Stromal cell of bone marrow (primary cell): ENCODE measurements around the gene LRRC74A.

ENCODE experiments used
- DNase-seq: peaks from one replicate; pipeline ENCODE4 v3.0.0-alpha.2; 2012; ENCODE audit warnings: low read depth

The LRRC74A gene

DNA sequence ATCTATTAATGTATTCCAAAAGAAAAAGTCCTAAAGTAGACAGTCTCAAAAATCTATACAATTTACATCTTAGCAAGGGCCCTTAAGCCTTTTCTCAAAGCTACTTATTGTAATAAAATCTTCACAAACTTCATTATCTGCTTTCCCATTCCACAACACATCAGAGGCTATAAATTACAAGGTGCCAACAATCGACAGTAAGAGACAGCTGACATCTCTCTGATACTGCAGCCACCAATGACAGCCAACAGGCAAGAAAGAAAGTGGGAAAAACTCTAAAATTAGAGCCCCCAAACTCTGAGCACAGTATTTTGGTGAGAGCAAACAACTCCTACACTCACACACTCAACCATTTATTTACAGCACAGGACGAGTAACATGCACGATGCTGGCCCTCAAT, 15.7 kb upstream of the LRRC74A start:
- DNase-seq: no peak

DNA sequence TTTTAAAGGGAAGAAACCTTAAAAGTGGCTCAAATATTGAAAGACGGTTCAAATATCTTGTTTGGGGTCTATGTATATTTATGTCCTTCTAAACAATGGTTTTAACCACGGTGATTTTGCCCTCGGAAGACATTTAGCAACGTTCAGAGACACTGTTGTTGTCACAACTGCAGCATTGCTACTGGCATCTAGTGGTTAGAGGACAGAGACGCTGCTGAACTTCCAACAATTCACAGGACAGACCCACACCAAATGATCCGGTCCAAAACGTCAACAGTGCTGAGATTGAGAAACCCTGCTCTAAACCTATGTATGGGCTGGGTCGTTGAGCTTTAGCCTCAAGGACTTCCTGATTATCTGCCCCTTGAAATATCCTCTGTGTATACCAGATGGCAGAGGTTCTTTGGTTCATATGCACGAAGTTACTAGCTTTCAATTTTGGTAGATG, 15.2 kb upstream of the LRRC74A start:
- DNase-seq: peak; percentile 24

DNA sequence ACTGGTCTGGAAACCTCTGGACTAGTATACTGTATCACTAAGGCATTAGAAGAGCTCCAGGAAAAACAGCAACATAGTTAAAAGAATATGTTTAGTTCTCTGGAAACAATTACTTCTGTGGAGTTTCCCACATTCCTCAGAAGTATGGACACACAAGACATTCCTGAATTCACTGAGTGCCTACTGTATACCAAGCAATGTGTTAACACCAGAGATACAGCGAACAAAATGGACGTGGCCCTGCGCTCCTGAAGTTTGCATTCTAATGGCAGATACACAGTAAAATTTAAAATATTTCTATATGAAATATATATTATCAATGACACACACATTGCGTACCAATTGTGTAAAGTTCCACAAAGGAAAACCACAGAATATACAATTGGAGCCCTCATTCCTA, 14.6 kb upstream of the LRRC74A start:
- DNase-seq: no peak

DNA sequence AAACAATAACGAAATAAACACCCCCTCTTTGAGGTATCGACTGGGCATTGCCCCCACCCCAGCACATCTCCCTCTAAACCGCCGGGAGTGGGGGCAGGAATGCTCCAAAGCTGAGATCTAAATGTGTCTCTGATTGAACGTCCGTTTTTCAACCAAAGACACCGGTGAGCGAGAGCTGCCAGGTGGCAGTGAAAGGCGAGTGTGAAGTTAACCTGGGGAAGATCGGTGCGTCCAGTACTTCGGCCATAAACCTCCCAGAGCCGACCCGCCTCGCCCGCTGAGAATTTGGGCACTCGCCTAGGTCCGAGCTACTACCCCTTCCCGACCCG, 14.2 kb upstream of the LRRC74A start:
- DNase-seq: no peak

DNA sequence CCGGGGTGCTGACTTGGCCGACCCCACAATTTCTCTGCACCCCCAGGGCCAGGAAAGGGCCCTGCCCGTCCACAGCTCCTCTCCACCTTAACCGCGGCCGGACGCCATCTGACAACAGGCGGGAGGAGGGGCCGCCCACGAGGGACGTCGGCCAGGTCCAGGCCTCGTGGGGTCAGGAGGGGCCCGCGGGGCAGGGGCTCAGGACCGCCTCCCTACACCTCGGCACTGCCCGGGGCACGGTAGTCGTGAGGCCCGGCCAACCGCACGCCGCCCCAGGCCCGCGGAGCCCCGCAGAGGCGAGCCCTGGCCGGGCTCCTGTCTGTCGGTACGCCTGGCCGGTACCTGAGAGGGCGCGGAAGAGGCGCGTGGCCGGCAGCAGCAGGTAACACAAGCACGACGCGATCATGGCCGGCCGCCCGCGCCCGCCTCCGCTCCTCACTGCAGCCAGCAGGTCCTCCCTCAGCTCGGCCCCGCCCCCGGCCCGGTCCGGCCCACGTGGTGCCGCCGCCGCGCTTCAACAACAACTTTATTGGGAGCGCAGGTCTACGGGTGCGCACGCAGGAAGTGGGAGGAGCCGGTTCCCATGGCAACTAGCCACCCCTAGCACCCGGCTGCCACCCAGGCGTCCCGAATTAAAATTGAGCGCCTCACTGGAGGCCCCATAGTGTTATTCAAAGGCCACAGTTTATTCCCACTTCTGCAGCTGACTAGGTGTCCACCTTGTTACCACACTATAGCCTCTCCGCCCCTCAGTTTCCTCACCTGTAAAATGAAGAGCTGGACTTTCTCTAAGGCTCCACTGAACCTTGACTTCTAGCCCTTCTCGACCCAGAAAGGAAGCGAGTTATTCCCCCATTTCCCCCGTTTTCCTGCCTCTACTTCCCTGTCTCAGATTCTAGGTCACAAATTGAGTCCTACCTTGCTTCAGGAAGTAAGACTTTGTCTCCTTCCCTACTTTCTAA, 13.5 kb upstream of the LRRC74A start, which contains the start of gene ANGEL1:
TSS of gene ANGEL1 (minus strand) at position 461 of the 962 bp plus-strand sequence. CDS start at position 406, 55 bp downstream.
- DNase-seq: peak; percentile 83

DNA sequence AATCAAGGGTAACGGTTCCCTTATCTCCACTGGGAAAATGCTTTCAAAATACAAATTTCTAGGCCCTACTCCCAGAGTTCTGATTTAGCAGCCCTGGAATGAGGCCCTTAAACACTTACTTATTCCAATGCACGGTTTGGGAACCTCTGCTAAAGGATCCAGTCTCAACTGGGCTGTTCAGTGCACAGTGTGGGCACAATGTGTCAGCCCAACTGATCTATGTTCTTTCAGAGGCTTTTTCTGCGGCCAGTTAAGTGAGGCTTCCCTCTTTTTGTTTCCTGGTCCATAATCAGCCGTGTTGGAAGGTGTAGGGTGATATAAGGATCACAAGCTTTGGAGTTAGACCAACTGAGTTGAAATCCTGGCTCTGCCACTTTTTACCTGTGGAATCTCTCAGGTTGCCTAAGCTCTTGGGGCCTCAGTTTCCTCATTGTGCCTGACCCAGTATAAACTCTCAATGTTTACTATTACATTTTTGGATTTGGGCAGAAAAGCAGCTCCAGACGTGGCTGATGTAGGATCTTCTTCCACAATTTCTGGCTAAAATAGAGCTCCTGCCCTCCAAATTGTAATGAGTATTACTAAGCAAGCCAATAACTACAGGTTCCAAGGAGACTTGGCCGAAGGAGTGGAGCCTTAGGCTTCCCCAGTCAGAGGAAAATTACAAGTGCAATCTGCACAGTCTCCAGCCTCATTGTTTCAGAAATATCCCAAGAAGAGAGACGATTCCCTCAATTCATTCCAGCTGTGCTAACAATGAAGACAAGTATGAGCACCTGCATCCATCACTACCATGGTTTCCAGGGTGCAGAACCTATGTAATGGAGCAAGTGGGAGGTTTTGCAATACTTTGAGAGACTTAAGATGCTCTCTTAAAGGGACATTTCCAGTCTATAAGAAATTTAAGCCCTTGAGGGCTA, 11.2 kb upstream of the LRRC74A start:
- no peak for DNase-seq

DNA sequence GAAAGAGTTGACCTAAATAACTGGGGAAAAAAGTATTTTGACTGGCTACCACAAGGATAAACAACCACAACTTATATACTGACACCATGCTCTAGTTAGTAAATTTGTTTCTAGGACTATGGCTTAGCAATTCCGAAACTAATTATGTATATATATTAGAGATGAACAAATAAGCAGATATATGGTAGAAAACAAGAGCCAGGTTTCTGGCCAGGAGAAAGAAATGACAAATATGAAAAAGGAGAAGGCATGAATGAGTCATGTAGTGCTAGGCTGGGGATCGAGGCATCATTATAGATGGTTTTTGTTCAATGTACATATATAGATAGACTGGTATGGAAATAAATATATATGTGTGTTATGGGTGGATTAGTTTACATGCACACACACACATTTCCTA, 5.5 kb upstream of the LRRC74A start:
- DNase-seq: no peak

DNA sequence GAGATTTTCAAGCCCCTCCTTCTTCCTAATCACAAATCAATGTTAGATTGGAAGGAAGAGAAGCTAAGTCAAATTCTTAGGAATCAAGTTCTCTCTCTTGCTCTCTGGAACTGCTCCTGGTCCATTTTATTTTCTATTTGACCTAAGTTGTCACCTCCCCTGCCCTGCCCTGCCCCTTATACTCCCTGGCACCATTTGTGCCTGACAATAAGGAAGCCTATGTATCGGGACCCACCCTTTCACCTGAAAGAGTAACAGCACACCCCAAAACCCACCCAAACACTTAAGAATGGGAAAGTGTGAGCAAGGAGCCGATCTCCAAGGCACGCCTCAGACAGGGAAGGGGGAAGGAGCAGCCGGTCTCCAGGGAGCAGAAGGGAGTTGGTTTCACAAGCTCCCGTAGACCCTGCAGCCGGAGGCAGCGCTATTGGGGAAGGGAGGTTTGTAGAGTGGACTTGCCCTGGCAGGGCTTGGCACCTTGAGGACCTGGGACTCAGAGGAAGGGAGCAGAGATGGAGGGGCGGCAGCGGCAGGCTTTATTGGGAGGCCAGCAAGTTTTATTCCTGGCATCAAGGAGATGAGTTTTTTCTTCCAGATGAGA, 1.6 kb downstream of the LRRC74A start:
- no peak for DNase-seq

DNA sequence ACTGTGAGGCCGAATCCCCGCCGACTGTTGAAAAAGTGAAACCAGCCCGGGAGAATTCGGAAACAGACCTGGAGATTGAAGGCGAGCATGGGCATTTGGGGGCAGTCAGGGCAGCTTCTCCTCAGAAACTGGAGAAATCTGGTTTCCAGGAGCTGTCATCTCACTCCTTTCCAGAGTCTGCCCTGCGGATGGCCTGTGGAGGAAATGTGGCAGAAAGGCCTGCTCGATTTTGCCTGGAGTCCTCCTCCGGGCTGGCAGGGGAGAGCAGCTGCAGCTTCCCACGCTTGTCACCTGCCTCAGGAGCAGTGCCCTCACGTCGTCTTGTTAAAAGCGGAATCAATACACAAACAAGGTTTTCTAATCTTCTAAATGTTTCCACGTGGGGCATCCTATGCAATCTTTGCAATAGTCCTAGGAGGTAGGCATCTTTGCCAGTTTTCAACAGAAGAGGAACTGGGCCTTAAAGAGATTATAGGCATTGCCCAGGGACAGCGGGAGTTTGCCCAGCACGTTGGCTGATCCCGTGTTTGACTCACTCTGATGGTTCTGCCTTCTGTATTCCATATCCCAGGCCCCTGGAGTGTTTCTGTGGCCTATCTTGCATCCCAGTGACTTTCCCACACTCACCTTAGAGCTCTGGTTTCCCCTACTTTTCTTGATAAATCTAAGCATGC, 2.3 kb downstream of the LRRC74A start:
- DNase-seq: no peak

DNA sequence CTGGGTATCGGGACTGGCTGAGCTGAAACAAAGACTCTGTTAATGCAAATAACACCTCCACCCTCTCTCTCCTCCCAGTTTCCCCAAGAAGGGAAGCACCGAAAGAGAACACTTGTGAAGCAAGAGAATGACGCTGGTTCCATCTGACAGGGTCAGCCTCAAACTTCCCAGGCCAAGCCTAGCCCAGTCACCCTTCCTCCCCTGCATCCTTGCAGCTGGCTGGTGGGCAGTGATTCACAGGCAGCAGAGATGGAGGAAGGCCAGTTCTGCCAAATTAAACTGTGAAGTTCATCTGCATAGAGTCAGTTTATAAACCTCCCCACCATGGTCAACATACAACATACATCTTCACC, 2.8 kb downstream of the LRRC74A start:
- DNase-seq: no peak

DNA sequence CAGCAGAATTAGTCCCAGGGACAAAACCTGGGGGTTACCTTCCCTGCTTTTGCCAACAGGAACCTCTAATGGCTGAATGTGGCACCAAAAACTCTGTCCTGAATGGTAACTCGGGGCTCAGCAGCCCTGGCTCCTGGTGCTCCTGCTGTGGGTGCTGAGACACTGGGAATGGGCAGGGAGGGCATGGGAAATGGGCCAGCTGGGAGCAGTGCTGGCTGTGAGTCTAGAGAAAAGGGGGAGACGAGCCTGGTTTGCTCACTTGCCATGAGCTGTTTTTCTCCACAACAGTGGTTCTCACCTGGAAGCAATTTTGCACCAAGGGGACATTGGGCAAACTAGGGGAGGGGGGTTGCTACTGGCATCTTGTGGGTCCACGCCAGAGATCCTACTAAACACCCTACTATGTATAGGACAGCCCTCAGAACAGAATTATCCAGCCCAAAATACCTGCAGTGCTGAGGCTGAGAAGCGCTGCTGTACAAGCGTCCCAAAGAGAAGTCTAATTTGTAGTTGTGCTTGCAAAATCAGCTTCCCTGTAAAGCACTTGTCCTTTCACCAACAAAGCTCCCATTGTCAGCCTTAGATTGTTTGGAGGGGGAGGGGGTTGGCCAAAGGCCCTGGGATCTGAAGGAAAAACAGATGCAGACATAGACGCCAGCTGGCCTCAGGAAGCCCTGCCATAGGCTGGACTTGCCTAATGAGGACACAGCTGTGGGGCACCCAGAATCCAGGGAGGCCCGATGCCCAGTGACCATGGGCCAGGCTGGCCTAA, 3.6 kb downstream of the LRRC74A start:
- no peak for DNase-seq

DNA sequence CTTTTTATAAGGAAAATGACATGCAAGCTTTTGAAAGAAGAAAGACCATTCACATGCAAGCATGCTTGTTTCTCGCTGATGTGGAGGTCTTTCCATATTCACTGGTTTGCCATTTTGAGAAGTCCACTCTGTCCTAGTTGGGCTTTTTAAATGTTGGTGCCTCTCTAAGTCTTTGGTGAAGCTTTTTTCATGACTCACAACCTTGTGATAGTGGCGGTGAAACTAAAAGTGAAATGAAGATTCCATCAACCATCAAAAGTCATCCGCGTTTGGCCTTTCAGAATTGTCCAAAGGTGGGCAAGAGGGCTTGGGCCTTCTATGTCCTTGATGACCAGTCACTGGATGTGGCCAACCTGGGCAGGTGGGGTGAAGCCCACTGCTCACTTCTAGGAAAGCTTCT, 4.3 kb downstream of the LRRC74A start:
- DNase-seq: no peak

DNA sequence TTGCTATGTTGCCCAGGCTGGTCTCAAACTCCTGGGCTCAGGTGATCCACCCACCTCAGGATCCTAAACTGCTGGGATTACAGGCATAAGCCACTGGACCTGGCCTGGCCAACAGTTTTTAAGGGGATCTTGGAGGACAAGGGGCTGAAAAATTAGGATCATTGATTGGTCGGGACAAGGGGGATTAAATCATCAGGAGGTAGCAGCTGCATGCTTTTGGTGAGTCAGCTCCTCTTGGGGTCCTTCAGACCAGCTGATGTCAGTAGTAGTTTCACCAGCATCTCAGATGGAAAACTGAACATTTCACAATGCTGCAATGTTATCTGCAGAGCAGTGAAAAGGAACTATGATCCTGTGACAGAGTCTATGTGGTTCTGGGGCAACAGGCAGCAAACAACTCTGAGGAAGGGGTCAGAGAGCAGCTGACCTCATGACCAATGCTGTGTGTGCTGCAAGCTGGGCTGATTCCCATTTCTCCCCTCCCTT, 6.3 kb downstream of the LRRC74A start:
- no peak for DNase-seq

DNA sequence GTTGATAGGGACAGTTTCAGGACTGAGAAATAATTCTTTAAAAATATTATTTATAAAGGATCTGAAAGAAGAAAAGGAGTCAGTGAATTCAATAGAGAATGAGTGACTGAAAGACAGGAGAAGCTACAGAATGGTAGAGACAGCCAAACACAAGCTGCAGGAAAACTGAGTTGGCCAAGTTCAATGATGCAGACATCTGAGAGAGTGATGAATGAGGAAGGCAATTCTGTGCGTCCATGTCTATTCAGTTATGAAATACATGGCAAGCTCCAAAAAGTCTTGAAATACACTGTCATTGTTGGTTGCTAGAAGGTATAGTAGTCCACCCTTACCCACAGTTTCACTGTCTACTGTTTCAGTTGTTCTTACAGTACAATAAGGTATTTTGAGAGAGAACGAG, 6.8 kb downstream of the LRRC74A start:
- DNase-seq: no peak

DNA sequence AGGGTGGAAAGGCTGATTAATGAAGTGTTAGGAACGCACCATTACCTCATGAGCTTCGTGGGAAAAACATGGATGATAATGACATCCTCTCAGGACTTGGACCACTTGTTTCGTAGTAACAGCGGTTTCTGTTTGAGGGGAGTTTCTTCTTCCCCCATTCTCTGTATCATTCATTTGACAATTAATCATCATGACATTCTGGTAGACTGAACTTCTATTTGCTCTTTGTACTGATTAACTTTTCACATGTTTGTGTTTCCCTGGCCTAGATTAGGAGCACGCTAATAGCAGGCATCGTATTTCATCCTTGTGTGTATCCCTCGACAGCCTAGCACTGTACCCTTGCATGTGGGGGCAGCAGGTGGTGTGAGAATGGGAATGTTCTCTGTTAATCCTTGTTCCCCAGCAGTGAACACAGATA, 8.0 kb downstream of the LRRC74A start:
- no peak for DNase-seq

DNA sequence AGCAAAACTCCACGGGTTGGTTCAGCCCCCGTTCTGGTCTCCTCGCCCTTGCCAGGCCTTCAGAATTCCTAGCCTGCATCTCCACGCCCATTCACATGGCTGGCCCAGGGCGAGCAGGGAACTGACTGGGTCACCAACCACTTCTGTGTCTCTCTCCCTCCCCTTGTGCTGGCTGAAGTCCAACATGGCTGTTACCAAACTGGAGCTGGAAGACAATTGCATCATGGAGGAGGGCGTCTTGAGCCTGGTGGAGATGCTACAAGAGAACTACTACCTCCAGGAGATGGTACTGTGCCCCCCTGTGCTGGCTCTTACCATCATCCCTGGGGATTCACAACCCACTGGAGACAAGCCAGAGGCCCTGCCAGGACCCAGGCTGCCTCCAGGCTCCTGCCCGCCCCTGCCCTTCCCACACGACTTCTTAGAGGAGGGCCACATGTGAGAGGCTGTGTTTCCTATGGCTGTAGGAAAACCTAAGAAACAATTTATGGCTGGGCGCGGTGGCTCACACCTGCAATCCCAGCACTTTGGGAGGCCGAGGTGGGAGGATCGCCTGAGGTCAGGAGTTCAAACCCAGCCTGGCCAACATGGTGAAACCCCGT, 9.9 kb downstream of the LRRC74A start:
- no peak for DNase-seq

DNA sequence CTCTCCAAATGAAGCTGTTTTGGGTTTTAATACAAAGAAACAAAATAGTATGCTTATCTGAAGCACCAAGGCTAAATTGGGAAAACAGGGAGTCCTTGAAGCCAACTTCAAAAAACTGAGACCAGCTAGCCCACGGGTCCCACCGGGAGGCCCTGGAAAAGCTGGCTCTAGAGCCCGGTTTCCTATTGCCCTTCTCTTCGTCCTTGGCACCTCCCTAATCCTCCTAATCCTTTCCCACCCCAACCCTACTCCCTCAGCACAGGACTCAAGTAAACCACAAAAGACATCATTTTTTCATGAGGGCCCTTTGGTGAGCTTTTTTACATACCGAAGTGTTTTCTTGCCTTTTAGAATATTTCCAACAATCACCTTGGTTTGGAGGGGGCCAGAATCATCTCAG, 11.3 kb downstream of the LRRC74A start:
- no peak for DNase-seq

DNA sequence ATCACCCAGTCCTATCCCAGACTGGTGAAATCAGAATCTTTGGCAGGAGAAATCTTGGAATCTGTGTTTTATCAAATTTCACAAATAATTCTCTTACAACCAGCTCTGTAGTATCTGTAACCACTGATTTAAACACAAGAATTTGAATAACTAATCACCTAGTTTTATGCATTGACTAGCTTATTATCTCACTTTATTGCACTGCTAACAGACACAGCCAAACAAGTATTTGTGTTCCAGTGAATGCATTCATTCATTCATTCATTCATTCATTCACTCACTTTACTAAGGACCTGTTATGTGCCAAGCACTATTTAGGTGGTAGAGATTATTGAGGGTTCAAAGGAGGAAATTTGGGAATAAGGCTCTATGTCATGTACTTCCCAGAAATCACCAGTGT, 16.2 kb downstream of the LRRC74A start:
- DNase-seq: no peak

DNA sequence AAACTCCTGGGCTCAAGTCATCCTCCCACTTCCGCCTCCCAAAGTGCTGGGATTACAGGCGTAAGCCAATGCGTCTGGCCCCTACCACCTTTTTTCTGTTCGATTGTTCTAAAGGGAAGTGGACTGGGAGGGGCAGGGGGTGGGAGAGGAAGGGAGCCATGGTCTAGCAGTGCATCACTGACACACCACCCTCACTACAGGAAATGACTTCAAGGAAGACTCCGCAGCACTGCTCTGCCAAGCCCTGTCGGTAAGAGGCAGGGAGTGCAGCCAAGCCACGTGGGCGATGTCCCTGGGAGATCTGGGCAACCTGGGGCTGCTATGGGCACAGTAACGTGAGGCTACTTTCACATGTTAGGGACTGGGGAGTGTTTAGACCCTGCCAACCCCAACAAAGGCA, 18.0 kb downstream of the LRRC74A start:
- DNase-seq: no peak

DNA sequence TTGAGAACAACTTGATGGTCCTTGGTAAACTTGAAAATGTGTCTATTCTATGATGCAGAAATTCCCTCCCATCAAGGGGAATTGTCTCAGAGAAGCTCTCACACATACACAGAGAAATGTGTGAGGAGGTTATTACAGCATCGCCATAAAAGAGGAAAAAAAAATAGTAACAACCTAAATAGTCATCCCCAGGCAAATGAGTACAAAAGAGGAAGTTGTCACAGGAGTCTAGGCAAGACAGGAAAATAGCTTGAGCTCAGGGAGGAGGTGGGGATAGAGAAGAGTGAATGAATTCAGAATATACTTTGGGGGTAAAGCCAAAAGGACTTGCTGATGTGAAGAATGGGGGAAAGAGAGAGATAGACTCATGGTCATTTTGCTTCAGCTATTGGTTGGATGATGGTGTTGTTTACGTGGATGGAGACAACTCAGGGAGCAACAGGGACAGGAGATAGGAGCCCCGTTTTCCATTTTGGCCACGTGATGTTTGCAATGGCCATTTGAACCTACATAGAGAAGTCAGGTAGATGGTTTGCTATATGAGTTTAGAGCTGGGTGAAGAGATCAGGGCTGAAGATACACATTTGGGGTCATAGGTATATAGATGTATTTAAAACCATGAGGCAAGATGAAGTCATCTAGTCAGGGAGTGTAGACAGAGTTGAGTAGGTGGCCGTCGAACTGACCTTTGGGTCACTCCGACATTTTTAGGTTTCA, 20.3 kb downstream of the LRRC74A start:
- no peak for DNase-seq
